PFSK-1 (cell line): ENCODE data around the gene GRID1.

Experiments
- FOXP2 ChIP-seq: optimal IDR thresholded peaks from 2 replicates; pipeline ENCODE3; 2011; ENCODE audit warnings: borderline replicate concordance, control low read depth, inconsistent platforms; ENCODE audit not compliant: insufficient read depth; ENCODE audit errors: extremely low read length, extremely low read depth
- POLR2AphosphoS5 ChIP-seq: IDR thresholded peaks from 2 replicates; pipeline ENCODE4 v1.6.1; 2012; ENCODE audit warnings: low read depth, mild to moderate bottlenecking, control low read depth, low read length, moderate library complexity
- REST ChIP-seq, 2 experiments: IDR thresholded peaks; 2 replicates each; pipeline versions ENCODE4 v1.6.1 to v1.8.0; 2011 to 2012; ENCODE audit warnings: low read depth in 2 of 2, low read length in 2 of 2, control low read depth in 1 of 2, inconsistent platforms in 1 of 2, mild to moderate bottlenecking in 1 of 2, moderate library complexity in 1 of 2; ENCODE audit not compliant: insufficient read depth in 1 of 2

DNA sequence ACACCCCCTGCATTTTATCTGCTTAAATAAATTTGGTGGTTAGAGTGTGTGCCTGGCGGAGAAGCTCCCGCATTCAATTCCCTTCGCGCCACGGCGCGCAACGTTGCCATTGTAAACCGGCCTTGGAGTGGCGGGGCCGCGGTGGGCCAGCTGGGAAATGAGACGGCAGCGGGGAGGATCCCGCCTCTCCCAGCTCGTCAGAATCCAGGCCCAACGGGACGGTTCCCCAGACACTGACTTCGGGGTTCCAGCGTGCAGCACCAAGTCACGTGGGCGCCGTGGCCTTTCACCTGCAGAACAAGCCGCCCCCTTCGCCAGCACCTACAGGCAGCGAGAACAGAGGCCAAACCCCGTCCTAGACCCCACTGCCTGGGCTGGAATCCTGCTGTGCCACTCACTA lies 103.4 kb downstream of the GRID1 start:
- no peak for TF ChIP-seq POLR2AphosphoS5
- no peak for TF ChIP-seq FOXP2
- no peak for TF ChIP-seq REST (IDR thresholded peaks at IDR 0.05; ENCODE audit: insufficient read depth in 1 of 2, low read depth in 2 of 2, low read length in 2 of 2)
